H1 (cell line): ENCODE results near the gene IL21R. TPM values are rescaled to one million over a fixed set of nuclear protein-coding genes. Genes with fewer than 3 reads are reported as not detected.

ENCODE experiments used
- CHD7 ChIP-seq: fragments of 300-600 bp; sonication (generic); IDR thresholded peaks from 2 replicates; pipeline ENCODE4 v1.7.1; 2012; ENCODE audit warnings: low read length, moderate library complexity, mild to moderate bottlenecking, inconsistent platforms; ENCODE audit not compliant: insufficient replicate concordance
- polyA plus RNA-seq, 7 experiments: library from polyadenylated mRNA; depleted of rRNA in 3 of 7; stranded (reverse) in 5 of 7; unstranded in 2 of 7; fragments of >200 nt in 5 of 7; fragments of 200-250 nt in 2 of 7; gene quantifications; 1 replicate in 5 of 7; 2 replicates in 1 of 7; 4 replicates in 1 of 7; pipeline versions ENCODE4 v1.2.1 to v1.2.3, GENCODE V29; 2011 to 2013; ENCODE audit warnings: missing spikeins in 2 of 7, mixed read lengths in 2 of 7
- total RNA-seq: library from RNA; stranded (reverse); fragmentation: NEBNext Ultra II Directional; extraction: Animal tissue kit (Norgen Biotek cat#: 25700); gene quantifications from 2 replicates; pipeline ENCODE4 v1.2.1, GENCODE V29; 2021

IL21R gene
- total and polyA plus RNA-seq, 2 of the 8 experiments (the other 6 are each of a cell fraction or from before 2014, with no cell fraction given): 0.34 to 0.70 TPM

GRCh38 chr16:27365142-27366089 is 36.6 kb upstream of the IL21R start (continued):
- TF ChIP-seq CHD7: no peak
